ENCODE measurements around the gene KCNJ16. TPM values are rescaled to one million over a fixed set of nuclear protein-coding genes. Genes with fewer than 3 reads are reported as not detected.

The KCNJ16 gene
- total and polyA plus RNA-seq, 7 experiments from 2014 or later, result not detected

- ATAC-seq, result peak; percentile 21
- no peaks in the 10 kb centered on the region for H3K36me3 Mint-ChIP-seq
- intact Hi-C loops (cut with micrococcal nuclease), result no loop called here
- ChIA-PET CTCF (no interaction called here), POLR2A (no interaction called here)
- Histone ChIP-seq H3K4me3 (ENCODE audit: low read length) (no peak overlapping the region), H3K27ac (ENCODE audit: low read depth, low read length) (no peak overlapping the region), H3K4me1 (ENCODE audit: control insufficient read depth in 2 of 2, insufficient read depth in 2 of 2, low read length in 2 of 2) (no peaks in the 10 kb centered on the region), H3K9me3 (ENCODE audit: control insufficient read depth in 2 of 3, low read length in 3 of 3) (no peaks in the 10 kb centered on the region), H3K36me3 (ENCODE audit: control insufficient read depth in 2 of 3, insufficient read depth in 3 of 3, low read length in 3 of 3) (no peaks in the 10 kb centered on the region), H3K27me3 (ENCODE audit: control insufficient read depth in 2 of 2, insufficient read depth in 2 of 2, low read length in 2 of 2) (peaks cover 3 to 6% of the 10 kb centered on the region in 2 donors)
- no peak overlapping the region for H3K27ac Mint-ChIP-seq
- peaks cover 5 to 24% (median 17%) of the 10 kb centered on the region in 7 donors for H3K4me1 Mint-ChIP-seq
- DNase-seq, result peak in 1 of 9 donors; percentile 21
- peaks cover 0 to 3% (median 0%) of the 10 kb centered on the region in 11 donors for H3K9me3 Mint-ChIP-seq
- H3K4me3 Mint-ChIP-seq, result peak overlapping the region; percentile 55 to 84 (median 74)
- H3K27me3 Mint-ChIP-seq, result peaks cover 63 to 75% (median 69%) of the 10 kb centered on the region in 5 donors
Observed at GRCh38 chr17:70168044-70168976, 93.3 kb downstream of the KCNJ16 start.

- CTCF ChIA-PET, result no interaction called here
- H3K27ac Mint-ChIP-seq, result no peak within 1 kb of the TSS
- peak within 1 kb of the TSS; percentile 60 to 84 (median 74) for H3K4me3 Mint-ChIP-seq
- H3K9me3 Mint-ChIP-seq, result peaks cover 0 to 2% (median 0%) of the 10 kb centered on the region in 11 donors
- peak within 1 kb of the TSS; percentile 7 for H3K4me3 ChIP-seq (ENCODE audit: low read length)
- H3K36me3 Mint-ChIP-seq, result no peaks in the 10 kb centered on the region
- peaks cover 3 to 6% of the 10 kb centered on the region in 2 donors for H3K27me3 ChIP-seq (ENCODE audit: control insufficient read depth in 2 of 2, insufficient read depth in 2 of 2, low read length in 2 of 2)
- H3K4me1 Mint-ChIP-seq, result peaks cover 5 to 24% (median 17%) of the 10 kb centered on the region in 7 donors
- POLR2A ChIA-PET, result no interaction called here
- H3K36me3 ChIP-seq (ENCODE audit: control insufficient read depth in 2 of 3, insufficient read depth in 3 of 3, low read length in 3 of 3), result no peaks in the 10 kb centered on the region
- H3K27ac ChIP-seq (ENCODE audit: low read depth, low read length), result no peak within 1 kb of the TSS
- peaks cover 64 to 79% (median 69%) of the 10 kb centered on the region in 5 donors for H3K27me3 Mint-ChIP-seq
- H3K4me1 ChIP-seq (ENCODE audit: control insufficient read depth in 2 of 2, insufficient read depth in 2 of 2, low read length in 2 of 2), result no peaks in the 10 kb centered on the region
- intact Hi-C loops (cut with micrococcal nuclease), result no loop called here
- DNase-seq (peak in 6 of 9 donors; percentile 6 to 74 (median 16)), ATAC-seq (peak; percentile 94)
- no peaks in the 10 kb centered on the region for H3K9me3 ChIP-seq (ENCODE audit: control insufficient read depth in 2 of 3, low read length in 3 of 3)
Observed at GRCh38 chr17:70168977-70169708, 94.1 kb downstream of the KCNJ16 start, which contains the start of gene KCNJ2. KCNJ2 (plus strand) TSS chr17:70169532; CDS start chr17:70175040, 5,508 bp downstream.

GRCh38 chr17:70169709-70170597 is 94.9 kb downstream of the KCNJ16 start:
- Histone ChIP-seq H3K4me3 (ENCODE audit: low read length) (peak overlapping the region; percentile 7), H3K27me3 (ENCODE audit: control insufficient read depth in 2 of 2, insufficient read depth in 2 of 2, low read length in 2 of 2) (peaks cover 3 to 6% of the 10 kb centered on the region in 2 donors), H3K27ac (ENCODE audit: low read depth, low read length) (no peak overlapping the region), H3K36me3 (ENCODE audit: control insufficient read depth in 2 of 3, insufficient read depth in 3 of 3, low read length in 3 of 3) (no peaks in the 10 kb centered on the region), H3K4me1 (ENCODE audit: control insufficient read depth in 2 of 2, insufficient read depth in 2 of 2, low read length in 2 of 2) (no peaks in the 10 kb centered on the region), H3K9me3 (ENCODE audit: control insufficient read depth in 2 of 3, low read length in 3 of 3) (no peaks in the 10 kb centered on the region)
- H3K36me3 Mint-ChIP-seq, result no peaks in the 10 kb centered on the region
- DNase-seq (no peak), ATAC-seq (peak; percentile 3)
- H3K4me3 Mint-ChIP-seq, result peak overlapping the region; percentile 38 to 84 (median 67)
- POLR2A ChIA-PET, result no interaction called here
- H3K27ac Mint-ChIP-seq, result no peak overlapping the region
- CTCF ChIA-PET, result no interaction called here
- peaks cover 0 to 2% (median 0%) of the 10 kb centered on the region in 11 donors for H3K9me3 Mint-ChIP-seq
- intact Hi-C loops (cut with micrococcal nuclease), result no loop called here
- peaks cover 5 to 24% (median 17%) of the 10 kb centered on the region in 7 donors for H3K4me1 Mint-ChIP-seq
- H3K27me3 Mint-ChIP-seq, result peaks cover 64 to 72% (median 67%) of the 10 kb centered on the region in 5 donors

- H3K27me3 ChIP-seq (ENCODE audit: control insufficient read depth in 2 of 2, insufficient read depth in 2 of 2, low read length in 2 of 2), result peaks cover 3 to 6% of the 10 kb centered on the region in 2 donors
- H3K4me3 ChIP-seq (ENCODE audit: low read length), result no peak overlapping the region
- ATAC-seq (no peak), DNase-seq (no peak)
- Mint-ChIP-seq H3K4me3 (no peak overlapping the region), H3K9me3 (peaks cover 0 to 2% (median 0%) of the 10 kb centered on the region in 11 donors), H3K36me3 (no peaks in the 10 kb centered on the region), H3K27ac (no peak overlapping the region), H3K4me1 (peaks cover 5 to 24% (median 17%) of the 10 kb centered on the region in 7 donors), H3K27me3 (peaks cover 58 to 68% (median 63%) of the 10 kb centered on the region in 5 donors)
- CTCF ChIA-PET, result interaction anchor here (0.6 kb wide), 1 partner anchor 9 kb away, joined by 3 read pairs; no protein-coding TSS in a partner anchor
- no peaks in the 10 kb centered on the region for H3K36me3 ChIP-seq (ENCODE audit: control insufficient read depth in 2 of 3, insufficient read depth in 3 of 3, low read length in 3 of 3)
- no peaks in the 10 kb centered on the region for H3K9me3 ChIP-seq (ENCODE audit: control insufficient read depth in 2 of 3, low read length in 3 of 3)
- POLR2A ChIA-PET, result no interaction called here
- intact Hi-C loops (cut with micrococcal nuclease), result no loop called here
- no peak overlapping the region for H3K27ac ChIP-seq (ENCODE audit: low read depth, low read length)
- H3K4me1 ChIP-seq (ENCODE audit: control insufficient read depth in 2 of 2, insufficient read depth in 2 of 2, low read length in 2 of 2), result no peaks in the 10 kb centered on the region
Observed at GRCh38 chr17:70171159-70171558, 96.1 kb downstream of the KCNJ16 start.

- H3K36me3 Mint-ChIP-seq, result no peaks in the 10 kb centered on the region
- ATAC-seq (no peak), DNase-seq (no peak)
- peaks cover 5 to 24% (median 17%) of the 10 kb centered on the region in 7 donors for H3K4me1 Mint-ChIP-seq
- H3K27me3 ChIP-seq (ENCODE audit: control insufficient read depth in 2 of 2, insufficient read depth in 2 of 2, low read length in 2 of 2), result peaks cover 3 to 6% of the 10 kb centered on the region in 2 donors
- H3K9me3 Mint-ChIP-seq, result peaks cover 0 to 2% (median 0%) of the 10 kb centered on the region in 11 donors
- peaks cover 48 to 58% (median 53%) of the 10 kb centered on the region in 5 donors for H3K27me3 Mint-ChIP-seq
- H3K4me3 ChIP-seq (ENCODE audit: low read length), result no peak overlapping the region
- ChIA-PET POLR2A (no interaction called here), CTCF (no interaction called here)
- no peaks in the 10 kb centered on the region for H3K4me1 ChIP-seq (ENCODE audit: control insufficient read depth in 2 of 2, insufficient read depth in 2 of 2, low read length in 2 of 2)
- H3K9me3 ChIP-seq (ENCODE audit: control insufficient read depth in 2 of 3, low read length in 3 of 3), result no peaks in the 10 kb centered on the region
- intact Hi-C loops (cut with micrococcal nuclease), result no loop called here
- H3K27ac ChIP-seq (ENCODE audit: low read depth, low read length), result no peak overlapping the region
- no peak overlapping the region for H3K27ac Mint-ChIP-seq
- H3K36me3 ChIP-seq (ENCODE audit: control insufficient read depth in 2 of 3, insufficient read depth in 3 of 3, low read length in 3 of 3), result no peaks in the 10 kb centered on the region
- H3K4me3 Mint-ChIP-seq, result no peak overlapping the region
Observed at GRCh38 chr17:70172449-70172848, 97.4 kb downstream of the KCNJ16 start.

- peaks cover 3% of the 10 kb centered on the region in 2 donors for H3K27me3 ChIP-seq (ENCODE audit: control insufficient read depth in 2 of 2, insufficient read depth in 2 of 2, low read length in 2 of 2)
- H3K4me1 ChIP-seq (ENCODE audit: control insufficient read depth in 2 of 2, insufficient read depth in 2 of 2, low read length in 2 of 2), result no peaks in the 10 kb centered on the region
- H3K4me3 Mint-ChIP-seq, result no peak overlapping the region
- ATAC-seq (no peak), DNase-seq (no peak)
- intact Hi-C loops (cut with micrococcal nuclease), result no loop called here
- ChIA-PET CTCF (no interaction called here), POLR2A (no interaction called here)
- H3K27ac Mint-ChIP-seq, result no peak overlapping the region
- peaks cover 5 to 20% (median 14%) of the 10 kb centered on the region in 7 donors for H3K4me1 Mint-ChIP-seq
- H3K36me3 ChIP-seq (ENCODE audit: control insufficient read depth in 2 of 3, insufficient read depth in 3 of 3, low read length in 3 of 3), result no peaks in the 10 kb centered on the region
- no peak overlapping the region for H3K4me3 ChIP-seq (ENCODE audit: low read length)
- no peaks in the 10 kb centered on the region for H3K9me3 ChIP-seq (ENCODE audit: control insufficient read depth in 2 of 3, low read length in 3 of 3)
- H3K36me3 Mint-ChIP-seq, result no peaks in the 10 kb centered on the region
- H3K27me3 Mint-ChIP-seq, result peaks cover 43 to 54% (median 49%) of the 10 kb centered on the region in 5 donors
- no peak overlapping the region for H3K27ac ChIP-seq (ENCODE audit: low read depth, low read length)
- H3K9me3 Mint-ChIP-seq, result peaks cover 0 to 2% (median 0%) of the 10 kb centered on the region in 11 donors
Observed at GRCh38 chr17:70172923-70173322, 97.9 kb downstream of the KCNJ16 start.
